HG03139 (cell line): ENCODE data around the gene SKOR1.

Source experiments
- ATAC-seq: cut with Tn5 transposase; IDR thresholded peaks from one replicate; pipeline ENCODE4 v1.9.1; 2021; ENCODE audit not compliant: unreplicated experiment

The SKOR1 gene

DNA sequence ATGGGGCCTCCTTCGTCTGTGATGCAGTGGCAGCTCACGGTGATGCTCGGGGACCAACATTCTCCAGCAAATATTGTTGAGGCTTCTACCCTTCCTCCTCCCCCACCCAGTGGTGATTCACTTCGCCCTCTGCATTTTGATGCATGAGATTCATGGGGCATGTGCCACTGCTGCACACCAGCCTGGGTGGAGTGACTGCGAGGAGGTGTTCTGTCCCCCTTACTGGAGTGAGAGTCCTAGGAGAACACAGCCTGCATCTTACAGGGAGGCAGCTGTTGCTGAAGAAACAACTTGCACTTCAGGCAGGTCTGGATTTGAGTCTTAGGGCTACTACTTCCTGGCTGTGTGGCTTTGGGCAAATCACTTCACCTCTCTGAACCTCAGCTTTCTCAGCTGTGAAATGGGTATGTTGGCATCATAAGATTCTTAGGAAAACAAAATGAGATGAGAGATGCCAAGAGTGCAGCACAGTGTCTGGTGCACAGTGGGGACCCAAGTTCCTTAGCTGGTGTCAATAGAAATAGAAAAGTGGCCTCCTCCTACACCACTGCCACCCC is 10.2 kb upstream of the SKOR1 start:
- no peak for ATAC-seq

DNA sequence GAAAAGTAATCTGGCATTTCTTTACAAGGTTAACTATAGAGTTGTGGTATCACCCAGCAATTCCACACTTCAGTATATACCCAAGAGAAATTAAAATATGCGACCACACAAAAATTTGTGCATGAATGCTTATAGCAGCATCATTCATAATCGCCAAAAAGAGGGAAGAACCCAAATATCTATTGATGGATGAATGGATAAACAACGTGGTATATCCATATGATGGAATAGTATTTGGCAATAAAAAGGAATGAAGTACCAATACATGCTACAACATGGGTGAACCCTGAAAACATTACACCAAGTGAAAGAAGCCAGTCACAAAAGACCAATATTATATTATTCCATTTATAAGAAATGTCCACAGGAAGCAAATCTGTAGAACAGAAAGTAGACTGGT is 8.6 kb upstream of the SKOR1 start:
- no peak for ATAC-seq

DNA sequence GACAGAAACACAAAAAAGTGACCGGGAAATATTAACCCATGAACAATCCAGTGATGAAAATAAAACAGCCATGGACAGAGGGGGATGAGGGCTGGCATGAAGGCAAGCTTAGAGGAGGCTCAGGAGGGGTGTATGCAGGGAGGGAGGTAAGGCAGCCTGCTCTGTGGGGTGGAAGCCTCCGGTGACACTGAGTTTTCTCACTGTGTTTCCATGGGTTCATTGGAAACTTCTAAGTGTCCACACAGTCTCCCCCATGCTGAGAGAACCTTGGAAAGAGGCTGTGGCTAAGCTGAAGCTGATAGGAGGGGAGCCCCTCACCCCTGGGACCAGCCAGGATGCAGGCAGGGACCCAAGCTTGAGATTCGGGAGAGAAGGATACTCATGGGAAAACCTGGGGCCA is 6.8 kb upstream of the SKOR1 start:
- ATAC-seq = no peak

DNA sequence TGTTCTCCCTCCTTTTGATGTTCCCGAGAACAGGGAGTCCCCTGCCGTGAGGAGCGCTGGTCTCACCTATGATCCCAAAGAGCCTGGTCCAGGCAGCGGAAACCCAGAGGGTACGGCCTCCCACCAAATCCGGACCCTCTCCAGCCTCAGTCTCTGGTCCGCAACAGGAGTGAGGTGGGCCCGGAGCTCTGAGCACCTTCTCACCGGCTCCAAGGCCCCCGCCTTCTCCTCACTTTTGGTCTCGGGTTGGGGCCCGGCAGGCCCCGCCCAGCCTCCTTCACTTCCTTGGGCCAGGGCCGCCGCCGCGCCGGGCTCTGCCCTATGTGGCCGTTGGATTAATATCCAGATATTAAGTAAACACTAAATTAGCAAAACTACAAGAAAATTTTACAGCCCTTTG is 5.7 kb upstream of the SKOR1 start:
- ATAC-seq = no peak

DNA sequence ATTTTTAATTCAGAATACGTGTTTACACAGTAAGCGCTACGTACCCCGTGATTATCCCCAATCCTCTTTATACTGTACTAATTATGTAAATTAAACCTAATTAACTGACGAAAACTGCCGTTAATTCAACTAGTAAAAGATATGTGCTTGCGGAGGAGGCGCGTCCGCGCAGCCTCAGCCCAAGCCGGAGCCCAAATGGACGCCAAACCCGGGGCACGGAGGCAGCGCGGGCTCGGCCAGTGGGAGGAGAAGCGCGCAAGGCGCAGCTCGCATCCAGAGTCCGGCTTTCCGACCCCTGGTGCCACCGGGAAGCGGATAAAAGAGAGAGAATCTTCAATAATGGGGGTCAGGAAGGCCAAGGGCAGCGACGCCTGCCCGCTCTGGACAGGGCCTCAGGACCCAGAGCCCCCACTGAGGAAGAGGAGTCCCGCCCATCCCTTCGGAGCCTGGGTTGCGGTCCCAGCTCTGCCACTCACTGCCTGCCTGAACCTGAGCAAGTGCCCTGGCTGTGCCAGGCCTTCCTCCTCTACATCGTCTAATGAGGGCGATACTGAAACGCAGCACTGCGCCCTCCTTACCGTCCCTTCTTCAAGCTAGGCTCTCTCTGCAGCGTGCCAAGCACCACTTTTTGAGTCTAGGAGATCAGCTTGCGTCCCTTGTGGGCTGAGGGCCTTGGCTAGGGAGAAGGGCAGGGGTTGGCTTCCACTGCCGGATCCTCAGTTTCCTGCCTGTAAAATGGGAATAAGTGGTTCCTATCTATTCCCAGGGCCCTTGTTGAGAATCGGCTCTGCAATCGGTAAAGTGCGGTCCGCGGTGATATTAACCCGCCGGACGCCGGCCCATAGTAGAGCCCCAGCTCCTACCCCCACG is 5.0 kb upstream of the SKOR1 start:
- no peak for ATAC-seq

DNA sequence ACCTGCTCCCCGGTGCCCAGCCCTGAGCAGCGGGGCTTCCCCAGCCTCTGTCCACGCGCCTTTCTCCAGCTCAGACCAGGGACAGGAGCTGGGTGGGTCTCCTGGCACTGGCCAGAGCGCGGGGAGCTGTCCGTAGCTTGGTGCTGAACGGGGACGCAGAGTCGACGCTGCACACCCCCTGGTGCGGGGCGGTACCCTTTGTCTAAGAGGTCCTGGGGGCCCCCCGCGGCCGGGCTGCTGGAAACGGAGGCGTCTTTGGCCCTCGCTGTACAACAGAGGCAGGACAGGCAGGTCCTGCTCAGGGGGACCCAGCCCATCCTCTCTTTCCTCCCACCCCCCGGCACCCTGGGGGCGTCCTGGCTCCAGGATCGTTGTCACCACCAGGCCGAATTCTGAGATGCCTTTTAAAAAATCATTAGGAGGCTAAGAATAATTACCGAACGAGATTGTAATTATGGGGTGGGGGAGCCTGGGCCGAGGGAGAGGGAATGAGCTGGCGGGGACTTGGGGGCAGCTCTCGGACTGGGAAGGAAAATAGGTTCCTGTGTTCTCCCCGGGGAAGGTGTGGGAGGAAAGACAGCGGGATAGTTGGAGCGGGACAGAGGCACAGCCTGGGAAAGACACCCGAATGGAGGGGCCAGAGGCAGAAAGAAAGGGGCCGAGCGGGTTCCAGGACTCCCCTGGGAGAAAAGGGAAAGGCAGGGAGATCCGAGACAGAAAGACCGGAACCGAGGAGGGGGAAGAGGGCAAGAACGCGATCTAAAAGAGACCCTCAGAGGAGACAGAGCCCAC is 4.1 kb upstream of the SKOR1 start:
- ATAC-seq = no peak

DNA sequence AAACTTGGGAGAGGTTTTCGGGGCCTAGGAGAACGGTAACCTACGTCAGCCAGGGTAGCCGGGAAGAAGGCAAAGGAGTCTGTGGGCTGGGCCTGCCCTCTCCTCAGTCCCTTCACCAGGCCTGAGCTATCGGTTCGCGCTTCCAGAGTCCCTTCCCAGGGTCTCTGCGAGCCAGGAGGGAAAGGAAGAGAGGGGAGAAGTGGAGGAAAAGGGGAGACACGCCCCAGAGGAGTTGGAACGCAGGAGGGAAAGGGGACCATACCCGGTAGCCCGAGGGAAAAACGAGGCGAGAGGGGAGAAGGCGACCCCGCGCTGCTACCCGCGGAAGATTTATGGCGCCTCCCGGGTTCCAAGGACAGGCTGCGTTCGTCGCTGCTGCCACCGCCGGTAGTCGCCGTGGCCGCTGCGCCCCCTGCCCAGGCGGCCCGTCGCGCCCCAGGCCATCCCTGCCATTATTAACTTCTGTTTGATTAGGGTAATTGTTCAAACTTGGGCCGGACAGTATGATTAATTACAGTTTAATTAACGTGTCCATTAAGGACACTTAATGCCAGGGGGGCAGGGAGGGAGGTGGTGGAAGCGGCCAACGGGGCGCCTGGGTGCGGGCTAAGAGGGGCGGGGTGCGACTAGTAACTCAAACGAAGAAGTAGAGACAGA is 3.4 kb upstream of the SKOR1 start:
- no peak for ATAC-seq

DNA sequence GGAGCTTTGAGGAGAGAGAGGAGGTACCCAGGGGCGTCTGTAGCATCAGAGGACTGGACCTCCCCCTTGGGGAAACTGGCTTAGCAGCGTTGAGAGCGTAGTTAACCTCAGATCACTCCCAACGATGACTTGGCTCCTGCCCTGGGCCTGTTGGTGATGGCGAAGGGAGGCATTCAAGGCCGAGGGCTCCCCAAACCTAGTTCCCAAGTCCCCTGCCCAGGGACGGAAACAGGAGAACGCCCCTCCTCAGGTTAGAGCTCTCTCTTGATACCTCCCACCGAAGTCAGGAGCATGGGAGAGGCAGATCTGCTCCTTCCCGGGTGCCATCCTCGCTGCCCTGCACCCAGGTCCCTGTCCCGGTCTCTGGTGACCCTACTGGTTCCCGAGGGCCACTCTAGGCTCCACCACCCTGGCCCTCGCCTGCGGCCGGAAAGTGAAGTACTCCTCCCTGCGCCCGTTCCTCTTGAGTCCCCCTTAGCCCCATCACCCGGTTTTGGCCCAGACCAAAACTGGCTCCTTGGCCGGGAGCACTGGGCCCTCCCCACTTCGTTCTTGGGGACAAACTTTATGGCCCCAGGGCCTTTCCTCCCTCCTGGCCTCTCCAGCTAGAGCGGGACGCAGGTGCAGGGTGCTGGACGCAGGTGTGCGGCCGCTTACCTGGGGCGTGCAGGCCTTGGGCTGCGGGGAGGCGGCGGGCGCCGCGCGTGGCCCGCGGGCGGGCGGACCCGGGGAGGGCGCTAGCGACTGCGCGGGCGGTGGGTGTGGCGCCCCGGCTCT is 2.6 kb upstream of the SKOR1 start:
- ATAC-seq = no peak

DNA sequence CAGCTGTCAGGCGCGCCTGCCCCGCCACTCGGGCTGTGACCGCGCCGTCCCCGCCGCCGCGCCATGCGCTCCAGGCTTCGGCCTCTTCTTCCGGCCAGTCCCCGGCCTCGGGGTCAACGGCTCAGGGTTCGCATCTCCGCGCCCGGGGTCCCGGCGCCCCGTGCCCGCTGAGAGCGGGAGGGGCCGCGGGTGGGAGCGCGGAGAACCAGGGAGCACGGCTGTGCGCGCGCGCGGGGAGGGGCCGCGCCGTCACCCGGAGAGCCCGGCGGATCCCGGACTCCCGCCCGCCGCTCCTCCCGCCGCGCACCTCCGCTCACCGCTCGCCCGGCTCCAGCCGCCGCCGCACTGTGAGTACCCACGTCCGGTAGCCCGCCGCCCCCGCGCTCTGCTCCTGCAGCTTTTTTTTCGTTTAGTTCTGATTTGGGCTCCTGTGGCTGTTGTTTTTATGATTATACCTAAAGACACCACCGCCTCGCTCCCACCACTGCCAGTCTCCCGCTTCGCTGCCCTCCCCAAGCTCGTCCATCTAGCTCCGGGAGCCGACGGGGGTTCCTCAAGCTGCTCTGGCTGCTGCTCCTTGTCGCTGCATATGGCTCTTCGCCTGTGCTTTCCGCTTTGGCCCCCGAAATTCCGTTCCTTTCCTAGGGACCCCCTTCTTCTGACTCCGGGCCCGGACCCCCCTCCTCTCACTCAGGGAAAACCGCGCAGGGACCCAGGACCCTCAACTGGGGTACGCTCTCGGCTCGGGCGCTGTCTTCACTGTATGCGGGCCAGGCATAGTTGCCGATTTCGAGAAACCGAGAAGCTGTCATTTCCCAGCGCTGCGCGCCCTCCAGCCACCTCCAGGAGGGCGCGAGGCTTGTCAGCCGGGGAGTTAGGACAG is 1.8 kb upstream of the SKOR1 start:
- no peak for ATAC-seq

DNA sequence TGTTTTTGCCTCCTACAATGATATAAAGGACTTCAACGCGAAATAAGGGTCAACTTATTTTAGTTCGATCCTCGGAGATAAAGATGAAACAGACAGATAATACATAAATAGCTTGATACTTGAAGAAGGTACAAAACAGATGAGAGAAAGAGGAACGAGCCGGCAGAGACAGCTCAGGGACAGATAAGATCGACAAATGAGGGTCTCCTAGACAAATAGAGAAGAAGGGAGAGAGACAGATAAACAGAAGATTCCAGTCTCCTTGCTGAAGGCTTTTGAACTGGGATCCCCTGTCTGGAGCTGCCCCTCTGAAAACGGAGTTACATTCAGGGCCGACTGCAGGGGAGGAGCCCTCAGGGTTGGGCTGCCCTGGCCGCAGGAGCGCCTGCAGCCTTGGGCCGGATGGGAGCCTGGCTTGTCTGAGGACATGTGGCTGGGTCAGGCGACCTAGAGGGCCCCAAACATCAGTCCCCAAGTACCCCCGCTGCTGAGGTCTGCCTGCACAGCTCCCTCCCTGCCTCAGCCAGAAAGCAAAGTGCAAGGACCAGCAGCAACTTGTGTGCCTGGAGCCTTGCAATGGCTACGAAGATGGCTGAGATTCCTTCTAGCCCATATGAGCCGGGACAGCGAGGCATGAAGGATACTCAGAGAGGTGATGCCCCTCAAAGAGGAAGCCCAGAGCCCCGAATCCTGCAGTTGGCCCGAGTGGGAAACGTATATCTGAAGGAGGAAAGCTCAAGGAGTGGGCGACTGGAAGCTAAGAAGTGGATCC is 926 bp upstream of the SKOR1 start:
- ATAC-seq = no peak

DNA sequence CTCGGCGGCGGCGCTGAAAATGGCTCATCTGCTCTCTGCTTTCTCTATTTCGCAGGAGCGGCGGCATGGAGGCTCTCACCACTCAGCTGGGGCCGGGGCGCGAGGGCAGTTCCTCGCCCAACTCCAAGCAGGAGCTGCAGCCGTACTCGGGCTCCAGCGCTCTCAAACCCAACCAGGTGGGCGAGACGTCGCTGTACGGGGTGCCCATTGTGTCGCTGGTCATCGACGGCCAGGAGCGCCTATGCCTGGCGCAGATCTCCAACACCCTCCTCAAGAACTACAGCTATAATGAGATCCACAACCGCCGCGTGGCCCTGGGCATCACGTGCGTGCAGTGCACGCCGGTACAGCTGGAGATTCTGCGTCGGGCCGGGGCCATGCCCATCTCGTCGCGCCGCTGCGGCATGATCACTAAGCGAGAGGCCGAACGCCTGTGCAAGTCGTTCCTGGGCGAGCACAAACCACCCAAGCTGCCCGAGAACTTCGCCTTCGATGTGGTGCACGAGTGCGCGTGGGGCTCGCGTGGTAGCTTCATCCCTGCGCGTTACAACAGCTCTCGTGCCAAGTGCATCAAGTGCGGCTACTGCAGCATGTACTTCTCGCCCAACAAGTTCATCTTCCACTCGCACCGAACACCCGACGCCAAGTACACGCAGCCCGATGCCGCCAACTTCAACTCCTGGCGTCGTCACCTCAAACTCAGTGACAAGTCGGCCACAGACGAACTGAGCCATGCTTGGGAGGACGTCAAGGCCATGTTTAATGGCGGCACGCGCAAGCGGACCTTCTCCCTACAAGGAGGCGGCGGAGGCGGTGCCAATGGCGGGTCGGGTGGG is 790 bp downstream of the SKOR1 start:
- no peak for ATAC-seq

DNA sequence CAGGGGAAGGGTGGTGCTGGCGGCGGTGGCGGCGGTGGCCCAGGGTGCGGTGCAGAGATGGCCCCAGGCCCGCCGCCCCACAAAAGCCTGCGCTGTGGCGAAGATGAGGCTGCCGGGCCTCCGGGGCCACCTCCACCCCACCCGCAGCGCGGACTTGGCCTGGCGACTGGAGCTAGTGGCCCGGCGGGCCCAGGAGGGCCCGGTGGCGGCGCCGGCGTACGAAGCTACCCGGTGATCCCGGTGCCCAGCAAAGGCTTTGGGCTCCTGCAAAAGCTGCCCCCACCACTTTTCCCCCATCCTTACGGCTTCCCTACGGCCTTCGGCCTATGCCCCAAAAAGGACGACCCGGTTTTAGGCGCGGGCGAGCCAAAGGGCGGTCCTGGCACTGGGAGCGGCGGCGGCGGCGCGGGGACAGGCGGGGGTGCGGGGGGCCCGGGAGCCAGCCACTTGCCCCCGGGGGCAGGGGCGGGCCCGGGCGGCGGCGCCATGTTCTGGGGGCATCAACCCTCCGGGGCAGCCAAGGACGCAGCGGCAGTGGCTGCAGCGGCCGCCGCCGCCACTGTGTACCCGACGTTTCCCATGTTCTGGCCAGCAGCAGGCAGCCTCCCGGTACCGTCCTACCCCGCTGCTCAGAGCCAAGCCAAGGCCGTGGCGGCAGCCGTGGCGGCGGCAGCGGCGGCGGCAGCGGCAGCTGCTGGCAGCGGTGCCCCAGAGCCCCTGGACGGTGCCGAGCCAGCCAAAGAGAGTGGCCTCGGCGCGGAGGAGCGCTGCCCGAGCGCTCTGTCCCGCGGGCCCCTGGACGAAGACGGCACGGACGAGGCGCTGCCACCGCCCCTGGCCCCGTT is 1.6 kb downstream of the SKOR1 start:
- ATAC-seq = no peak

DNA sequence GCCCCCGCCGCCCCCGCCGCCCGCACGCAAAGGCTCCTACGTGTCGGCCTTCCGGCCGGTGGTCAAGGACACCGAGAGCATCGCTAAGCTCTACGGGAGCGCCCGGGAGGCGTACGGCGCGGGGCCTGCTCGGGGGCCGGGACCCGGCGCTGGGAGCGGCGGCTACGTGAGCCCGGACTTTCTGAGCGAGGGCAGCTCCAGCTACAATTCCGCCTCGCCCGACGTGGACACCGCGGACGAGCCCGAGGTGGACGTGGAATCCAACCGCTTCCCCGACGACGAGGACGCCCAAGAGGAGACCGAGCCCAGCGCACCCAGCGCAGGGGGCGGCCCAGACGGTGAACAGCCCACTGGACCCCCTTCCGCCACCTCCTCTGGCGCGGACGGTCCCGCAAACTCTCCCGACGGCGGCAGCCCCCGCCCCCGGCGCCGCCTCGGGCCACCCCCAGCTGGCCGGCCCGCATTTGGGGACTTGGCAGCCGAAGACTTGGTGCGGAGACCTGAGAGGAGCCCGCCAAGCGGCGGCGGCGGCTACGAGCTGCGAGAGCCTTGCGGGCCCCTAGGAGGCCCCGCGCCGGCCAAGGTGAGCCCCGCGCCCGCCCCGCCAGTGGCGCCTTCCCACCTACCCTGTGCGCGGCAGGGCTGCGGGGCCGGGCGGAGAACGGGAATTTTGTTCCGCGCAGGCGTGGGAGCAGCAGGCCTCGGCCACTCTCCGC is 2.4 kb downstream of the SKOR1 start:
- no peak for ATAC-seq

DNA sequence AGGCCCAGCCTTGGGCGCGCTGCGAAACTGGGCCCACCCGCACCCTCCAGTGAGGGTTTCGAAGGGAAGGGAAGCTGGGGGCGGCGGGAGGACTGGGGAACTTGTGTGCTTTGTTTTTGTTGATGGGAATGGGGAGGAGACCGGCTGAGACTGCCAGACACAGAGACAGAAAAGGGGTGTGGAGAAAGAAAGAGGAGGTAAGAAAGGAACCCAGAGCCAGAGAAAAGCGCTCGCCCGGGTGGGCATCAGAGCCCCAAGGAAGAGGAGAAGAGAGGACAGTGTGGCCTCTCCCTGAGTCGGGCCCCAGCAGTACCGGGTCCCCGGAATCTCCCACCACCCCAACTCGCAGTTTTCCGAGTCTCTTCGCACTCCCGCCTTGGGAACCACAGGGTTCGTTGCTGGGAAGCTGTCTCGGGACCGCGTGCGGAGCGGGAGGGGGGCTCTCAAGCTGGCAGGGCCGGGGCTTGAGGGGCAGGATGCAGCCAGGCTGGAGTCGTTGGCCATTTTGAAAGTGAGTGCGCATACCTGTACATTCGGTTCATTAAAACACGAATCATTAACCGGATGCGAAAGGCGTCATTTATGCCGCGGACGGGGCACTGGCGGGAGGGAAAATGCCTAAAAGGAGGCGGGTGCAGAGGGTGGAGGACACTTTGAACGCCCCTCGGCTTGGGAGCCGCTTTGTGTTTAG is 3.1 kb downstream of the SKOR1 start:
- ATAC-seq = no peak

DNA sequence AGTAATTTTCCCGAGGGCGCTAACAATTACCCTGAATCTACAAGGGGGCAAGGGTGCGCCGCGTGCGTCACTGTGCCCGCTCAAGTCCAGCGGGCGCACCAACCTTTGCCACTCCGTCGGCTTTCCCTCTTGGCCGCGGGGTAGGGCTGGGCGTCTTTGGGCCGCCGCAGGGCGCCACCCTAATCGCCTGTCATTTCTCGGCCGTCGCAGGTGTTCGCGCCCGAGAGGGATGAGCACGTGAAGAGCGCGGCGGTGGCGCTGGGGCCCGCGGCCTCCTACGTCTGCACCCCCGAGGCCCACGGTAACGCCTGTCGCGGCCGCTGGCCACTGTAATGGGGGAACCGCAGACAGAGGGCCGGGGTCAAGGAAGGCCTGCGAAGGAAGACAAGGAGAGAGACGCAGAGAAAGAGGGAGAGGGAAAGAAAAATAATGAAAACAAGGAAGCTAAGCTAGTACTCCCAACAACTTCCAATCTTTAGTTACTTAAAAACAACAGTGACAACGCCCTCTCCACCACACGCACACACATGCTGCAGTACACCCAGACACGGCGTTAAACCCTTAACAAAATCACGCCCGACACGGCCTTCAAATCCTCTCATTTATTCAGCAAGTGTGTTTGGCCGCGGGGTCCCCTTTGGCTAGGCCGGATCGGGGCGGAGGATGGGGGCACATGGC is 3.8 kb downstream of the SKOR1 start:
- ATAC-seq = no peak
